HEK293 (cell line): ENCODE measurements around the gene PDLIM7.

ENCODE experiments used
- HOXA7 ChIP-seq: sonication (generic); formaldehyde crosslinking; IDR thresholded peaks from 2 replicates; pipeline ENCODE4 v1.8.1; 2022; ENCODE audit warnings: missing genetic modification reagents, borderline replicate concordance
- KLF16 ChIP-seq: fragments of 450-650 bp; formaldehyde crosslinking; IDR thresholded peaks from 2 replicates; pipeline ENCODE4 v1.5.1; 2017; ENCODE audit warnings: missing biosample characterization, missing genetic modification characterization
- OSR2 ChIP-seq: fragments of 450-650 bp; formaldehyde crosslinking; IDR thresholded peaks from 2 replicates; pipeline ENCODE4 v1.5.1; 2016; ENCODE audit warnings: missing biosample characterization, missing genetic modification characterization
- ZBTB1 ChIP-seq: fragments of 450-650 bp; formaldehyde crosslinking; IDR thresholded peaks from 2 replicates; pipeline ENCODE4 v1.5.1; 2016; ENCODE audit warnings: missing biosample characterization, missing genetic modification characterization
- ZFP69B ChIP-seq: fragments of 450-650 bp; formaldehyde crosslinking; IDR thresholded peaks from 2 replicates; pipeline ENCODE4 v1.5.1; 2016; ENCODE audit warnings: missing biosample characterization, missing genetic modification characterization
- ZNF175 ChIP-seq: fragments of 450-650 bp; formaldehyde crosslinking; IDR thresholded peaks from 2 replicates; pipeline ENCODE4 v1.5.1; 2016; ENCODE audit warnings: missing biosample characterization, missing genetic modification characterization
- ZNF302 ChIP-seq: fragments of 450-650 bp; formaldehyde crosslinking; IDR thresholded peaks from 2 replicates; pipeline ENCODE4 v1.5.1; 2016; ENCODE audit warnings: missing biosample characterization, missing genetic modification characterization, low read depth
- ZNF335 ChIP-seq: fragments of 450-650 bp; formaldehyde crosslinking; conservative IDR thresholded peaks from 2 replicates; pipeline ENCODE4 v1.5.1; 2016; ENCODE audit warnings: missing biosample characterization, missing genetic modification characterization
- ZNF521 ChIP-seq: fragments of 450-650 bp; formaldehyde crosslinking; IDR thresholded peaks from 2 replicates; pipeline ENCODE4 v1.5.1; 2017; ENCODE audit warnings: missing biosample characterization, mild to moderate bottlenecking, missing genetic modification characterization
- ZNF529 ChIP-seq: fragments of 450-650 bp; formaldehyde crosslinking; IDR thresholded peaks from 2 replicates; pipeline ENCODE4 v1.5.1; 2017; ENCODE audit warnings: missing genetic modification characterization, missing biosample characterization; ENCODE audit not compliant: insufficient replicate concordance
- ZNF585B ChIP-seq: fragments of 450-650 bp; formaldehyde crosslinking; IDR thresholded peaks from 2 replicates; pipeline ENCODE4 v1.5.1; 2016; ENCODE audit warnings: missing biosample characterization, missing genetic modification characterization
- TF ChIP-seq, protein P1 (sequence below): fragments of 450-650 bp; formaldehyde crosslinking; IDR thresholded peaks from 2 replicates; pipeline ENCODE4 v1.5.1; 2016; ENCODE audit warnings: missing biosample characterization, missing genetic modification characterization

- no peak for TF ChIP-seq ZNF335 (tag by site-specific recombination)
- TF ChIP-seq ZNF585B = no peak
- TF ChIP-seq, protein P1, sequence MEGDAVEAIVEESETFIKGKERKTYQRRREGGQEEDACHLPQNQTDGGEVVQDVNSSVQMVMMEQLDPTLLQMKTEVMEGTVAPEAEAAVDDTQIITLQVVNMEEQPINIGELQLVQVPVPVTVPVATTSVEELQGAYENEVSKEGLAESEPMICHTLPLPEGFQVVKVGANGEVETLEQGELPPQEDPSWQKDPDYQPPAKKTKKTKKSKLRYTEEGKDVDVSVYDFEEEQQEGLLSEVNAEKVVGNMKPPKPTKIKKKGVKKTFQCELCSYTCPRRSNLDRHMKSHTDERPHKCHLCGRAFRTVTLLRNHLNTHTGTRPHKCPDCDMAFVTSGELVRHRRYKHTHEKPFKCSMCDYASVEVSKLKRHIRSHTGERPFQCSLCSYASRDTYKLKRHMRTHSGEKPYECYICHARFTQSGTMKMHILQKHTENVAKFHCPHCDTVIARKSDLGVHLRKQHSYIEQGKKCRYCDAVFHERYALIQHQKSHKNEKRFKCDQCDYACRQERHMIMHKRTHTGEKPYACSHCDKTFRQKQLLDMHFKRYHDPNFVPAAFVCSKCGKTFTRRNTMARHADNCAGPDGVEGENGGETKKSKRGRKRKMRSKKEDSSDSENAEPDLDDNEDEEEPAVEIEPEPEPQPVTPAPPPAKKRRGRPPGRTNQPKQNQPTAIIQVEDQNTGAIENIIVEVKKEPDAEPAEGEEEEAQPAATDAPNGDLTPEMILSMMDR = no peak
- no peak for TF ChIP-seq OSR2 (tag by site-specific recombination)
- no peak for TF ChIP-seq ZBTB1
- TF ChIP-seq ZNF529 (tag by site-specific recombination) = no peak
- no peak for TF ChIP-seq ZFP69B (tag by site-specific recombination)
- TF ChIP-seq HOXA7 (CRISPR knock-in tag) = no peak
- TF ChIP-seq ZNF302 (tag by site-specific recombination) = no peak
- TF ChIP-seq ZNF521 = no peak
- TF ChIP-seq ZNF175 = no peak
- no peak for TF ChIP-seq KLF16
Observed at GRCh38 chr5:177520271-177520670, 22.9 kb upstream of the PDLIM7 start.
